H1 (cell line): ENCODE results near the gene AAK1. TPM values are rescaled to one million over a fixed set of nuclear protein-coding genes. Genes with fewer than 3 reads are reported as not detected.

Source experiments
- CHD7 ChIP-seq: fragments of 300-600 bp; sonication (generic); IDR thresholded peaks from 2 replicates; pipeline ENCODE4 v1.7.1; 2012; ENCODE audit warnings: low read length, moderate library complexity, mild to moderate bottlenecking, inconsistent platforms; ENCODE audit not compliant: insufficient replicate concordance
- EZH2 ChIP-seq: fragments of 200-600 bp; sonication (generic); IDR thresholded peaks from 2 replicates; pipeline ENCODE4 v1.7.1; 2012; ENCODE audit warnings: low read depth, mild to moderate bottlenecking, moderate library complexity, low read length, inconsistent platforms; ENCODE audit not compliant: severe bottlenecking
- FOSL1 ChIP-seq: IDR thresholded peaks from 2 replicates; pipeline ENCODE4 v1.6.1; 2011; ENCODE audit warnings: mild to moderate bottlenecking, low read depth, low read length, moderate library complexity; ENCODE audit not compliant: insufficient read depth
- RBBP5 ChIP-seq: IDR thresholded peaks from 2 replicates; pipeline ENCODE4 v1.7.1; 2012; ENCODE audit warnings: low read depth, mild to moderate bottlenecking, inconsistent platforms, low read length, moderate library complexity, borderline replicate concordance
- RNF2 ChIP-seq: fragments of 200-900, 300-1000 bp; sonication (generic); IDR thresholded peaks from 2 replicates; pipeline ENCODE4 v1.7.1; 2016; ENCODE audit warnings: borderline replicate concordance, low read depth, mild to moderate bottlenecking, antibody characterized with exemption, low read length; ENCODE audit not compliant: poor library complexity, severe bottlenecking; ENCODE audit errors: missing control alignments
- RXRA ChIP-seq: IDR thresholded peaks from 2 replicates; pipeline ENCODE4 v1.6.1; 2011; ENCODE audit warnings: low read depth, mild to moderate bottlenecking, low read length, moderate library complexity; ENCODE audit not compliant: insufficient read depth
- SAP30 ChIP-seq: fragments of 300-600 bp; sonication (generic); IDR thresholded peaks from 2 replicates; pipeline ENCODE4 v1.7.1; 2012; ENCODE audit warnings: low read length, moderate library complexity, mild to moderate bottlenecking, inconsistent platforms; ENCODE audit not compliant: insufficient read depth, insufficient replicate concordance
- SIX5 ChIP-seq: IDR thresholded peaks from 2 replicates; pipeline ENCODE4 v1.6.1; 2011; ENCODE audit warnings: mild to moderate bottlenecking, low read depth, low read length
- polyA plus RNA-seq, 7 experiments: library from polyadenylated mRNA; depleted of rRNA in 3 of 7; stranded (reverse) in 5 of 7; unstranded in 2 of 7; fragments of >200 nt in 5 of 7; fragments of 200-250 nt in 2 of 7; gene quantifications; 1 replicate in 5 of 7; 2 replicates in 1 of 7; 4 replicates in 1 of 7; pipeline versions ENCODE4 v1.2.1 to v1.2.3, GENCODE V29; 2011 to 2013; ENCODE audit warnings: missing spikeins in 2 of 7, mixed read lengths in 2 of 7
- total RNA-seq: library from RNA; stranded (reverse); fragmentation: NEBNext Ultra II Directional; extraction: Animal tissue kit (Norgen Biotek cat#: 25700); gene quantifications from 2 replicates; pipeline ENCODE4 v1.2.1, GENCODE V29; 2021

AAK1 gene
- total and polyA plus RNA-seq, 2 of the 8 experiments (the other 6 are each of a cell fraction or from before 2014, with no cell fraction given), result 10.0 to 40.5 TPM

GRCh38 chr2:69667805-69668382 is 24.4 kb upstream of the AAK1 start (continued):
- TF ChIP-seq CHD7, result no peak
- no peak for TF ChIP-seq RXRA
- no peak for TF ChIP-seq RBBP5
- TF ChIP-seq RNF2, result no peak
- TF ChIP-seq EZH2, result no peak
- no peak for TF ChIP-seq SIX5
- no peak for TF ChIP-seq FOSL1
- TF ChIP-seq SAP30, result no peak
